K562 (cell line): ENCODE measurements around the gene COBLL1. TPM values are rescaled to one million over a fixed set of nuclear protein-coding genes. Genes with fewer than 3 reads are reported as not detected.

ENCODE experiments used
- ATAC-seq: fragments of 200-7000 bp; cut with Tn5 transposase; 3 replicates; pipeline ENCODE4 v1.9.1; 2020; ENCODE audit warnings: moderate library complexity
- BruUV-seq: library from RNA; stranded (reverse); fragments of 400-500 nt; replicated peaks from 2 replicates; lab custom pipeline; 2021; lab: Mats Ljungman, UMichigan
- CTCF ChIA-PET: fragments of 300-600 bp; formaldehyde crosslinking; extraction: SDS; loops from one replicate; lab custom pipeline; 2021; ENCODE audit warnings: low intra/inter-chr PET ratio; lab: Yijun Ruan, JAX
- POLR2A ChIA-PET: fragments of 300-600, 350-650 bp; sonication (Branson Sonifier 250); formaldehyde crosslinking; extraction: SDS; loops from one replicate; lab custom pipeline; 2021; ENCODE audit warnings: antibody characterized with exemption, inconsistent platforms; lab: Yijun Ruan, JAX
- DNase-seq, 4 experiments: peaks; one replicate each; pipeline versions ENCODE4 v3.0.0 to v3.0.0-alpha.2; 2011 to 2018; ENCODE audit warnings: low spot score in 3 of 4, mixed read lengths in 3 of 4; ENCODE audit errors: extremely low read depth in 1 of 4
- FAIRE-seq: peaks from 2 replicates; lab custom pipeline; 2011; peaks lifted over from hg19 to GRCh38; lab: Jason Lieb, UNC
- H2AFZ ChIP-seq: 2 replicates; pipeline ENCODE4 v1.6.0; 2011; ENCODE audit warnings: low read depth, low read length, control low read depth, inconsistent platforms
- H3K27ac ChIP-seq: fragments of 200-600 bp; 3 replicates; pipeline ENCODE4 v1.8.0; 2011; ENCODE audit warnings: low read depth, mild to moderate bottlenecking, control low read depth, inconsistent platforms, low read length, moderate library complexity, mixed read lengths; ENCODE audit errors: extremely low read depth
- H3K27me3 ChIP-seq, 2 experiments: fragments of 300-600 bp in 1 of 2; 2 replicates in 1 of 2; 3 replicates in 1 of 2; pipeline versions ENCODE4 v1.6.0 to v1.8.0; 2011; ENCODE audit warnings: inconsistent platforms in 2 of 2, low read length in 2 of 2, mild to moderate bottlenecking in 1 of 2, mixed read lengths in 1 of 2, moderate library complexity in 1 of 2; ENCODE audit not compliant: control insufficient read depth in 2 of 2, insufficient read depth in 2 of 2
- H3K36me3 ChIP-seq: fragments of 300-600 bp; 3 replicates; pipeline ENCODE4 v1.8.0; 2011; ENCODE audit warnings: mild to moderate bottlenecking, low read length, inconsistent platforms; ENCODE audit not compliant: control insufficient read depth, insufficient read depth
- H3K4me1 ChIP-seq, 2 experiments: fragments of 200-600 bp in 1 of 2; replicated peaks in 1 of 2; 2 replicates in 1 of 2; 3 replicates in 1 of 2; pipeline versions ENCODE4 v1.5.1 to v1.8.0; 2011; ENCODE audit warnings: inconsistent platforms in 2 of 2, low read length in 2 of 2, mild to moderate bottlenecking in 1 of 2, mixed read lengths in 1 of 2, moderate library complexity in 1 of 2; ENCODE audit not compliant: control insufficient read depth in 2 of 2, insufficient read depth in 2 of 2
- H3K4me2 ChIP-seq: 2 replicates; pipeline ENCODE4 v1.6.1; 2011; ENCODE audit warnings: low read length, control low read depth, inconsistent platforms, mixed read lengths; ENCODE audit not compliant: insufficient read depth
- H3K4me3 ChIP-seq: fragments of 200-600 bp; sonication (generic), shearing (Covaris generic); 2 replicates; pipeline ENCODE4 v1.5.1; 2016; ENCODE audit warnings: control low read depth, inconsistent platforms
- H3K79me2 ChIP-seq: fragments of 200-600 bp; 3 replicates; pipeline ENCODE4 v1.8.0; 2011; ENCODE audit warnings: low read length, inconsistent platforms; ENCODE audit not compliant: control insufficient read depth, insufficient read depth
- H3K9ac ChIP-seq, 2 experiments: 2 replicates each; pipeline versions ENCODE4 v1.6.0 to v1.6.1; 2011; ENCODE audit warnings: low read depth in 2 of 2, low read length in 2 of 2, control low read depth in 1 of 2, inconsistent platforms in 1 of 2, mild to moderate bottlenecking in 1 of 2, mixed read lengths in 1 of 2; ENCODE audit not compliant: insufficient read depth in 1 of 2
- H3K9me1 ChIP-seq: one replicate; pipeline ENCODE4 v1.6.0; 2011; ENCODE audit warnings: inconsistent platforms, mild to moderate bottlenecking, low read length, moderate library complexity; ENCODE audit not compliant: control insufficient read depth, insufficient read depth
- H3K9me3 ChIP-seq: replicated peaks from 2 replicates; pipeline ENCODE4 v1.5.1; 2011; ENCODE audit warnings: low read depth, low read length, inconsistent platforms; ENCODE audit not compliant: control insufficient read depth, insufficient read depth
- H4K20me1 ChIP-seq: replicated peaks from 2 replicates; pipeline ENCODE4 v1.6.1; 2011; ENCODE audit warnings: low read length, inconsistent platforms, mixed read lengths; ENCODE audit not compliant: control insufficient read depth, insufficient read depth
- CBFB ChIP-seq: sonication (generic); formaldehyde crosslinking; IDR thresholded peaks from 2 replicates; pipeline ENCODE4 v1.4.0; 2020; ENCODE audit warnings: mild to moderate bottlenecking, missing genetic modification reagents
- CCNT2 ChIP-seq: IDR thresholded peaks from 2 replicates; pipeline ENCODE4 v1.6.1; 2011; ENCODE audit warnings: borderline replicate concordance, low read depth, mild to moderate bottlenecking, moderate library complexity, mixed read lengths, low read length; ENCODE audit not compliant: insufficient read length; ENCODE audit errors: extremely low read depth
- ELF2 ChIP-seq: fragments of 250-450 bp; sonication (Bioruptor Pico); IDR thresholded peaks from 2 replicates; pipeline ENCODE4 v1.5.0; 2021; ENCODE audit warnings: mild to moderate bottlenecking
- ERF ChIP-seq: fragments of 450-650 bp; formaldehyde crosslinking; IDR thresholded peaks from 2 replicates; pipeline ENCODE4 v1.4.0; 2020; ENCODE audit warnings: mild to moderate bottlenecking, mixed read lengths
- MTF1 ChIP-seq: fragments of 250-450 bp; sonication (Bioruptor Pico); IDR thresholded peaks from 2 replicates; pipeline ENCODE4 v1.9.0; 2021; ENCODE audit warnings: moderate library complexity, mild to moderate bottlenecking, inconsistent platforms, borderline replicate concordance
- TFAM ChIP-seq: fragments of 250-450 bp; sonication (Bioruptor Pico); conservative IDR thresholded peaks from 2 replicates; pipeline ENCODE4 v1.5.0; 2021; ENCODE audit warnings: mild to moderate bottlenecking, moderate library complexity
- ZNF146 ChIP-seq: IDR thresholded peaks from one replicate; pipeline ENCODE4 v1.6.1; 2018; ENCODE audit warnings: missing compliant biosample characterization; ENCODE audit not compliant: unreplicated experiment
- in situ Hi-C: fragments of 300-500 bp; cut with MboI; formaldehyde crosslinking; loops from 4 replicates; pipeline ENCODE4 v1.15.0; 2018; ENCODE audit warnings: inconsistent platforms, mixed read lengths
- intact Hi-C: fragments of 100-400 bp; cut with micrococcal nuclease; formaldehyde crosslinking; loops from 2 replicates; pipeline ENCODE4 v1.14.2; 2022
- polyA plus RNA-seq, 8 experiments: library from polyadenylated mRNA; depleted of rRNA in 4 of 8; stranded (reverse) in 5 of 8; unstranded in 3 of 8; fragments of >200 nt; fragmentation: Nextera tagmentation in 2 of 8; fragmentation: Illumina TruSeq in 1 of 8; extraction: Ambion mirVana in 2 of 8; extraction: Trizol in 1 of 8; gene quantifications; 2 replicates each; pipeline versions ENCODE4 v1.2.1 to v1.2.3, GENCODE V29; 2011 to 2014; ENCODE audit warnings: inconsistent platforms in 1 of 8, missing spikeins in 1 of 8
- total RNA-seq, 7 experiments: library from RNA; depleted of rRNA in 6 of 7; stranded (reverse); fragments of >200 nt in 6 of 7; fragmentation: Illumina TruSeq in 2 of 7; extraction: Trizol in 2 of 7; gene quantifications; 2 replicates each; pipeline versions ENCODE4 v1.2.1 to v1.2.3, GENCODE V29; 2011 to 2021; ENCODE audit warnings: low replicate concordance in 1 of 7
- TF ChIP-seq, protein P1 (sequence below): sonication (generic); formaldehyde crosslinking; IDR thresholded peaks from 2 replicates; pipeline ENCODE4 v1.8.0; 2022; ENCODE audit warnings: mild to moderate bottlenecking, low read depth, missing genetic modification reagents
- TF ChIP-seq, protein P2 (sequence below), 2 experiments: fragments of 450-650 bp; IDR thresholded peaks; 2 replicates each; pipeline ENCODE4 v1.6.1; 2016; ENCODE audit warnings: mild to moderate bottlenecking in 2 of 2, borderline replicate concordance in 1 of 2, low read depth in 1 of 2, moderate library complexity in 1 of 2

The COBLL1 gene
- total and polyA plus RNA-seq, 9 of the 15 experiments (the other 6 are each of a cell fraction or from before 2014, with no cell fraction given), result 0.07 to 1.6 (median 0.71) TPM

DNA sequence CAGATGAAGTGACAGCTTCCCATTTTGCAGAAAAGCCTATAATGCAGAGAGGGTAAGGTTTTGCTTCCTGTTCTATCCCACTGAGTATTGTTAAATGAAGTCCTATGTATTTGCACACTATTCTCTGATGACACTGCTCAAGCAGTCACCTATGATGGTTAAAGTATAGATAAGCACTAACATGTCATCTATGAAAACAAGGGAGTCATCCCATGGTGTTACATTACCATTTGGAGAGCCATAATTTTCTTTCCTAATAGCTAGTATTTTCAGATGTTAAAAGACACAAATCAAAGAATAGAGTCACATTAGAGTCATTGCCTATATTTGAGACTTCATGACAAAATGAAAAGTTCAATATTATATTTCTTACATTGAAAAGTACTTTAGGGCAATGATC is 177.6 kb downstream of the COBLL1 start:
- no peak for TF ChIP-seq MTF1 (CRISPR knock-in tag)
- no peak for TF ChIP-seq ZNF146 (CRISPR knock-in tag)
- TF ChIP-seq, protein P1, sequence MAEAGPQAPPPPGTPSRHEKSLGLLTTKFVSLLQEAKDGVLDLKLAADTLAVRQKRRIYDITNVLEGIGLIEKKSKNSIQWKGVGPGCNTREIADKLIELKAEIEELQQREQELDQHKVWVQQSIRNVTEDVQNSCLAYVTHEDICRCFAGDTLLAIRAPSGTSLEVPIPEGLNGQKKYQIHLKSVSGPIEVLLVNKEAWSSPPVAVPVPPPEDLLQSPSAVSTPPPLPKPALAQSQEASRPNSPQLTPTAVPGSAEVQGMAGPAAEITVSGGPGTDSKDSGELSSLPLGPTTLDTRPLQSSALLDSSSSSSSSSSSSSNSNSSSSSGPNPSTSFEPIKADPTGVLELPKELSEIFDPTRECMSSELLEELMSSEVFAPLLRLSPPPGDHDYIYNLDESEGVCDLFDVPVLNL (CRISPR knock-in tag), result no peak
- no peak for TF ChIP-seq CCNT2
- TF ChIP-seq TFAM, result no peak
- TF ChIP-seq, protein P2, sequence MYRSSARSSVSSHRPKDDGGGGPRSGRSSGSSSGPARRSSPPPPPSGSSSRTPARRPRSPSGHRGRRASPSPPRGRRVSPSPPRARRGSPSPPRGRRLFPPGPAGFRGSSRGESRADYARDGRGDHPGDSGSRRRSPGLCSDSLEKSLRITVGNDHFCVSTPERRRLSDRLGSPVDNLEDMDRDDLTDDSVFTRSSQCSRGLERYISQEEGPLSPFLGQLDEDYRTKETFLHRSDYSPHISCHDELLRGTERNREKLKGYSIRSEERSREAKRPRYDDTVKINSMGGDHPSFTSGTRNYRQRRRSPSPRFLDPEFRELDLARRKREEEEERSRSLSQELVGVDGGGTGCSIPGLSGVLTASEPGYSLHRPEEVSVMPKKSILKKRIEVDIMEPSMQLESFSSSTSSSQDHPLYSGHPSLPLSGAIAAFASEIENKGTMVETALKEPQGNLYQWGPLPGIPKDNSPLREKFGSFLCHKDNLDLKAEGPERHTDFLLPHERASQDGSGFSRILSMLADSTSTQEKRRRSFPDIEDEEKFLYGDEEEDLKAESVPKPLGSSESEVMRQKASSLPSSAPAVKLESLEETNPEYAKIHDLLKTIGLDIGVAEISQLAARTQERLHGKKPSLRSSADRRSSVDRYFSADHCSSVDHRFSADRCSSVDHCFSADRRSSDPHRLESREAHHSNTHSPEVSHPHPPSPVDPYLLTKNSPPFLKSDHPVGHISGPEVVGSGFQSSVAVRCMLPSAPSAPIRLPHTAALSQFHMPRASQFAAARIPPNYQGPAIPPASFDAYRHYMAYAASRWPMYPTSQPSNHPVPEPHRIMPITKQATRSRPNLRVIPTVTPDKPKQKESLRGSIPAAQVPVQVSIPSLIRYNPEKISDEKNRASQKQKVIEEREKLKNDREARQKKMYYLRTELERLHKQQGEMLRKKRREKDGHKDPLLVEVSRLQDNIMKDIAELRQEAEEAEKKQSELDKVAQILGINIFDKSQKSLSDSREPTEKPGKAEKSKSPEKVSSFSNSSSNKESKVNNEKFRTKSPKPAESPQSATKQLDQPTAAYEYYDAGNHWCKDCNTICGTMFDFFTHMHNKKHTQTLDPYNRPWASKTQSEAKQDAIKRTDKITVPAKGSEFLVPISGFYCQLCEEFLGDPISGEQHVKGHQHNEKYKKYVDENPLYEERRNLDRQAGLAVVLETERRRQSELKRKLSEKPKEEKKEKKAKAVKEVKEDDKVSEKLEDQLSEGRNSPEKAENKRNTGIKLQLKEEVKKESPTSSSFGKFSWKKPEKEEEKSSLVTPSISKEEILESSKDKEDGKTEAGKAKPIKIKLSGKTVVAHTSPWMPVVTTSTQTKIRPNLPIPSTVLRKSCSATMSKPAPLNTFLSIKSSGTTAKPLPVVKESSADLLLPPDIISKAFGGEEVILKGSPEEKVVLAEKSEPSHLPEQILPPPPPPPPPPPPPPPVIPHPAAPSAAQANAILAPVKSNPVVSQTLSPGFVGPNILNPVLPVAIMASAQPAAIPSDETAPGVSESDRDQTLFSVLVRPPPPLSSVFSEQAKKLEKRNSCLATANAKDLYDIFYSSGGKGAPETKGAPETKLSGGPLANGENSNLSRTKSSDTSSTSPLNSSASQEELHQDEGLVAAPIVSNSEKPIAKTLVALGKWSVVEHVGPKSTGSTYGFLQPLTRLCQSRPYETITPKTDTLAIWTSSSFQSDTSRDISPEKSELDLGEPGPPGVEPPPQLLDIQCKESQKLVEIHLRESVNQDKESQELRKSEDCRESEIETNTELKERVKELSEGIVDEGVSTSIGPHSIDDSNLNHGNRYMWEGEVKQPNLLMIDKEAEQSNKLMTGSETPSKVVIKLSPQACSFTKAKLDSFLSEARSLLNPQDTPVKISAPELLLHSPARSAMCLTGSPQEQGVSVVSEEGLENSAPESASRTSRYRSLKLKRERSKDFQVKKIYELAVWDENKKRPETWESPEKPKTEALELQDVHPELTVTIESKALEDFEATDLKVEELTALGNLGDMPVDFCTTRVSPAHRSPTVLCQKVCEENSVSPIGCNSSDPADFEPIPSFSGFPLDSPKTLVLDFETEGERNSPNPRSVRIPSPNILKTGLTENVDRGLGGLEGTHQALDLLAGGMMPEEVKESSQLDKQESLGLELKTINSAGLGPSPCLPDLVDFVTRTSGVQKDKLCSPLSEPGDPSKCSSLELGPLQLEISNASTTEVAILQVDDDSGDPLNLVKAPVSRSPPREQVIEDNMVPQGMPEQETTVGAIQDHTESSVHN (IDR thresholded peaks at IDR 0.05; ENCODE audit: borderline replicate concordance in 1 of 2, low read depth in 1 of 2), result no peak
- TF ChIP-seq ELF2 (CRISPR knock-in tag), result no peak
- no peak for TF ChIP-seq ERF (CRISPR knock-in tag)
- no peak for TF ChIP-seq CBFB
- FAIRE-seq (no peak), ATAC-seq (no peak), DNase-seq (no peak)
- Histone ChIP-seq H3K27me3 (no peaks in the 10 kb centered on the region), H4K20me1 (no peaks in the 10 kb centered on the region), H3K4me1 (no peaks in the 10 kb centered on the region), H3K79me2 (no peaks in the 10 kb centered on the region), H3K4me3 (no peak overlapping the region), H2AFZ (no peak overlapping the region), H3K36me3 (no peaks in the 10 kb centered on the region), H3K9ac (no peak overlapping the region), H3K9me1 (no peaks in the 10 kb centered on the region), H3K4me2 (no peak overlapping the region), H3K27ac (no peak overlapping the region), H3K9me3 (no peaks in the 10 kb centered on the region; the same call in 1 of the 2 replicates)
- CTCF ChIA-PET, result no interaction called here
- POLR2A ChIA-PET, result no interaction called here
- in situ Hi-C loops (no loop called here), intact Hi-C loops (no loop called here)
- no TSS peak for BruUV-seq
